ENCODE results near the gene AP2A2.

The AP2A2 gene

GRCh38 chr11:1032310-1032891, 106.7 kb downstream of the AP2A2 start:
- DNase-seq: no peak

DNA sequence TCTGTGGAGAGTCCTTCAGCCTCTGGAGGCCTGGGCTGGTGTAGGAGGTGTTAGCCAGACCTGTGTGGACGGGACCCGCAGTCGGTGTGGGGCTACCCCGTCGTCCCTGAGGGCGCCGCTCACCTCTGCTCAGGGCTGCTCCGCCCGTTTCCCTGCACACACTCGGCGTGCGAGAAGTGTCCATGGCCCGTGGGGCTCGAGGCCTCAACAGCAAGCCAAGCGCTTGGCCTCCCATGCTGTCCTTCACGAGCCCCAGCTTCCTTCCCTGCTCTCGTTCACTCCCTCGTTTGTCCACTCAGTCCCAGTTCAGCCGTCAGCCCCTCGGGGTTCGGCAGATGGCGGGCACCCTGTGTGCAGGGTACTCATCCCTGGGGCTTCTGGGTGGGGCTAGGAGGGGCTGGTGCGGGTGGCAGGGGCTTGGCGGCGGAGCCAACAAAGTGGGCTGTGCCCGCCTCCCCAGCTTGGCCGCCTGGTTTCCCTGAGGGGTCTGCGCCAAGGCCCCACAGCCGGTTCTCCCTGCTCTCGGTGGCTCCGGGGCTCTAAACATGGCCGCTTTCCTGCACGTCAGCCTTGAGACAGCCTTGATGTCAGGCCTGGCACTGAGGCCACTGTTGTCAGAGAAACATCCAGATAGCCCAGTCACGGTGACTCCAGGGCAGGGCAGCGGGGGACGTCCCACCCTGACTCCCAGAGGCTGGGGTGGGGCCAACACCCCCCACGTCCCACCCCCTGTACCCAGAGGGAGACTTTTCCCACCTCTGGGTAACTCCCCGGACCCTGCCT, 107.5 kb downstream of the AP2A2 start:
- DNase-seq: no peak

DNA sequence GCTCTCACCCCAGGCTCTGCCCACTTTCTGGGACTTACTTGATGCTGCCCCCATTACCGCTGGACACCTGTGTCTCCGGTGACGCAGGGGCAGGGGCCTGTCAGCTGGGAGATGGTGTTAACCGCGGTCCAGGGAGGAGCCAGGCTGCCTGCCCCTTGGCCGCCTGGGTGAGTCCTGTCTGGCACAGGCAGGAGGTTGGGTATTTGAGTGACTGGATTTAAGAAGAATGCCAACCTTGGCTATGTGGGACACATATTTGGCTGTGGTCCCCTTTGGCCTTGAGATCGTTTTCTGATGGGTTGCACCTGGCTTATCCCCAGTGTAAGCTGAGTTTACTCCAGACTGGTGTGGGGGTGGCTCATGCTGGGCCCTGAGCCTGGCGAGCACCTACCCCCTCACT, 108.3 kb downstream of the AP2A2 start:
- DNase-seq: no peak

DNA sequence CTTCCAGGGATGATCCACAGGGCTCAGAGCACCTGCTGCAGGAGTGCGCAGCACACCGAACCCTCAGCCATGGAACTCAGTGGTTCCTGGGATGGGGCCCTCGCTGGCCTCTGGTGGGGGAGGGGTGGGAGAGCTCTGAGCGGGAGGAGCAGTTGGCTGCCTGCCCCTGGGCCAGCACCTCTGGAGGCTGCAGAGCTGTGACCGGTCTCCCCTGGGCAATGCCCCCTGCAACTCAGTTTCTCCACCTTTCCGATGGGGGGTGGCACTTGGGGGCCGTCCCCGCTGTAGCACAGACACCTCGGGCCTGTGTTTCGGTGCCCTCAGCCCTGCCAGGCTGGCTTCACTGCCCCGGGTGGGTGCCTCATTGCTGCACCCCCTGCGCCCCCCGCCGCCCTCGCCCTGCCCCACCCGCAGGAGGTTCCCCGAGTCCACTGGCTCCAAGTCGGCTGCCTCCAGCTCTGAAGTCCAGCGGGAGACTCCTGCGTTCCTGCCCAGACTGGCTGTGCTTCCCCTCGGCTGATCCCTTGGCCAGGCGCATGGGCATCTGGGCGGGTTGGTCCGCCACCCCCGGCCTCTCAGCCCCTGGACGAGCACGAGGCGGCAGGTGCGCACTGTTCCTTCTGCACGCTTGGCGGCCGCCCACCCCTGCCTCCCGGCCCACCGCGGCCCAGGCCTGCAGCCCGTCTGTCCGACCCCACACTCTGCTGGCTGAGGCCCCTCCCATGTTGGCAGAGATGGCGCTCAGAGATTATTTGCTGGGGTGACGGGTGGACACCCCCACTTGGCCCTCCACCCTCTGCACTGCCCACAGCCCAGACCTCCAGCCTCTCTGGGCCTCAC, 109.0 kb downstream of the AP2A2 start:
- DNase-seq: no peak

- no peak for DNase-seq
Observed at GRCh38 chr11:1035577-1036283, 110.1 kb downstream of the AP2A2 start.

- DNase-seq: no peak
Observed at GRCh38 chr11:1036303-1036923, 110.7 kb downstream of the AP2A2 start, which contains the start of gene MUC6. Gene MUC6 (minus strand): TSS chr11:1036718. CDS start chr11:1036655, 63 bp downstream.

GRCh38 chr11:1036931-1037330, 111.3 kb downstream of the AP2A2 start:
- no peak for DNase-seq

- DNase-seq: no peak
Observed at GRCh38 chr11:1037506-1038055, 111.9 kb downstream of the AP2A2 start.

GRCh38 chr11:1038361-1038760, 112.7 kb downstream of the AP2A2 start:
- no peak for DNase-seq

DNA sequence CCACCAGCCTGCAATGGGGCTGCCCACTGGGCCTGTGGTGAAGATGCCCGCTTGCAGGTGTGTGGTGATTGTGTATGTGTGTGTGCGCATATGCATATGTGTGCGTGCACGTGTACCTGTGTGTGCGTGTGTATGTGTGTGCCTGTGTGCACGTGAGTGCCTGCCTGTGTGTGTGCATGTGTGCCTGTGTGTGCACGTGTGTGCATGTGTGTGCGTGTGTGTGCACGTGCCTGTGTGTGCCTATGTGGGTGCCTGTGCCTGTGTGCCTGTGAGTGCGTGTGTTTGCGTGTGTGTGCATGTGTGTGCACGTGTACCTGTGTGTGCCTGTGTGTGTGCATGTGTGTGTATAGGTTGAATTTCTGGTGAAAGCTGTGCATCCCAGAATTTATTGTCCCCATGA, 113.3 kb downstream of the AP2A2 start:
- no peak for DNase-seq

GRCh38 chr11:1039481-1040427, 114.1 kb downstream of the AP2A2 start:
- DNase-seq: no peak

- no peak for DNase-seq
Observed at GRCh38 chr11:1040428-1041148, 114.9 kb downstream of the AP2A2 start.

GRCh38 chr11:1041149-1041467, 115.4 kb downstream of the AP2A2 start:
- DNase-seq: no peak

DNA sequence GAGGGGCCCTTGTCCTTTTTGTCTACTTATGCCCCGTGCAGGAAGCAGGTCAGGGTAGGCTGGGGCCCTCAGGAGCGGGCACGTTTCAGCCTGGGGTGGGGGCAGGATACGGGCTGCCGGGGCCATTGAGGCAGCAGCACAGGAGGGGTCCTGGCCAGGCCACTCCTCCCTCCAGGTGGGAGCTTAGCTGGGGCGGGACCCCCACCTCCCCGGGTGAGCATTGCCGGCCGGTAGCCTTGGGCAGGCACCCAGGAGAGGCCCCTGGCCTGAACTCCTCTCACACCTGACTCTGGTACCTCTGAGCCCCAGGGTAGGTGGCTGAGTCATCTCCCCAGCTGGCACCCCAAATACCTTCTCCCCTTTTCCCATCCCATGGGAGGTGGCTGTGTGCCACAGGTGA, 115.8 kb downstream of the AP2A2 start:
- DNase-seq: no peak

DNA sequence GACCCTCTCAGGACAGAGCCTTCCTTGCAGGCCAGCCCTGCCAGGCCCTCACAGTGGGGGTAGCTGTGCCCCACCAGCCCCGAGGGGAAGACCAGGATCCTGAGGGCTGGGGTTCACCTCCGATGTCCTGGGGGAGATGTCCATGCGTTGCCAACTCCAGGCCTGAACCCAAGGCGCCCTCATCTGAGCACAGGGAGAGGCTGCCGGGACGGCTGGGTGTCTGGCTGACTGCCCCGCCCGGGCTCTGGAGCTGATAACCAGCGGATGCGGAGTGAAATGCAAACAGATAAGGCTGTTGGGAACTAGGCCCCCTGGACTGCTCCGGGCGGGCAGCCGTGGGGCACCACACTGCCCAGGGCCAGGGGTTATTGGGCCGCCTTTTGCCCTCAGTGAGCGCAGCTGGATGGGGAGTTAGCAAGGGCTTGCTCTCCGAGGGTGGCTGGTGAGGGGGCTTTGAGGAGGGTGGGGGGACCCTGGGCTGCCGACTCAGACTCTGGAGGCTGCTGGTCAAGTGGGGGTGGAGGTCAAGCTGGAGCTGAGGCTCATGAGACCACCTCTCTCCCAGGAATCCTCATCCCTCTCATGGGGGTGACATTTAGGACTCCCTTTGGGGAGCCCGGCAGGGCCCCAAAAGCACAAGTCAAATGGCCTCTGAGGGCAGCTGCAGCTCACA, 116.4 kb downstream of the AP2A2 start:
- no peak for DNase-seq

- no peak for DNase-seq
Observed at GRCh38 chr11:1042626-1043562, 117.2 kb downstream of the AP2A2 start.

GRCh38 chr11:1043563-1044096, 118.0 kb downstream of the AP2A2 start:
- DNase-seq: no peak

- DNase-seq: no peak
Observed at GRCh38 chr11:1044160-1044559, 118.5 kb downstream of the AP2A2 start.
